Measurements from ENCODE around the gene HDAC9.

HDAC9 gene

GRCh38 chr7:19009241-19009935 lies 513.8 kb downstream of the HDAC9 start:
- H3K79me2 ChIP-seq (ENCODE audit: insufficient read depth, low read length) = no peaks in the 10 kb centered on the region
- DNase-seq = no peak
- no peak overlapping the region for H3K9ac ChIP-seq (ENCODE audit: low read depth, low read length)
- no peaks in the 10 kb centered on the region for H3K9me3 ChIP-seq (ENCODE audit: insufficient read depth, low read length, severe bottlenecking)
- H2AFZ ChIP-seq (ENCODE audit: low read depth, low read length) = no peak overlapping the region
- no peak overlapping the region for H3K4me2 ChIP-seq (ENCODE audit: insufficient read depth, low read length)
- no peak for ATAC-seq (ENCODE audit: insufficient read depth, low read depth)
- H3K4me3 ChIP-seq (ENCODE audit: low read depth in 1 of 2, low read length in 2 of 2) = no peak overlapping the region
- no peaks in the 10 kb centered on the region for H3K4me1 ChIP-seq (ENCODE audit: insufficient read depth, low read length)
- no peaks in the 10 kb centered on the region for H3K36me3 ChIP-seq (ENCODE audit: insufficient read depth, low read length)
- no peaks in the 10 kb centered on the region for H4K20me1 ChIP-seq (ENCODE audit: insufficient read depth, low read length)
- TF ChIP-seq CTCF (IDR thresholded peaks at IDR 0.05; ENCODE audit: borderline replicate concordance, extremely low read depth, low read length, poor library complexity, severe bottlenecking) = no peak
- TF ChIP-seq EZH2 (IDR thresholded peaks at IDR 0.05; ENCODE audit: borderline replicate concordance, low read depth, low read length, severe bottlenecking) = no peak
- H3K27ac ChIP-seq (ENCODE audit: low read length) = no peak overlapping the region
- no peaks in the 10 kb centered on the region for H3K27me3 ChIP-seq (ENCODE audit: insufficient read depth, low read length, poor library complexity)

- Histone ChIP-seq H3K27ac (ENCODE audit: low read length) (no peak overlapping the region), H3K4me3 (ENCODE audit: low read depth in 1 of 2, low read length in 2 of 2) (no peak overlapping the region), H3K4me1 (ENCODE audit: insufficient read depth, low read length) (no peaks in the 10 kb centered on the region), H2AFZ (ENCODE audit: low read depth, low read length) (no peak overlapping the region), H4K20me1 (ENCODE audit: insufficient read depth, low read length) (no peaks in the 10 kb centered on the region), H3K9me3 (ENCODE audit: insufficient read depth, low read length, severe bottlenecking) (no peaks in the 10 kb centered on the region), H3K79me2 (ENCODE audit: insufficient read depth, low read length) (no peaks in the 10 kb centered on the region), H3K27me3 (ENCODE audit: insufficient read depth, low read length, poor library complexity) (no peaks in the 10 kb centered on the region), H3K4me2 (ENCODE audit: insufficient read depth, low read length) (no peak overlapping the region), H3K9ac (ENCODE audit: low read depth, low read length) (no peak overlapping the region), H3K36me3 (ENCODE audit: insufficient read depth, low read length) (no peaks in the 10 kb centered on the region)
- TF ChIP-seq CTCF (IDR thresholded peaks at IDR 0.05; ENCODE audit: borderline replicate concordance, extremely low read depth, low read length, poor library complexity, severe bottlenecking) = no peak
- no peak for TF ChIP-seq EZH2 (IDR thresholded peaks at IDR 0.05; ENCODE audit: borderline replicate concordance, low read depth, low read length, severe bottlenecking)
- DNase-seq (no peak), ATAC-seq (ENCODE audit: insufficient read depth, low read depth) (no peak)
These were observed 514.4 kb downstream of the HDAC9 start for GRCh38 chr7:19009936-19010280.

- no peaks in the 10 kb centered on the region for H3K27me3 ChIP-seq (ENCODE audit: insufficient read depth, low read length, poor library complexity)
- H3K27ac ChIP-seq (ENCODE audit: low read length) = no peak overlapping the region
- no peak for TF ChIP-seq CTCF (IDR thresholded peaks at IDR 0.05; ENCODE audit: borderline replicate concordance, extremely low read depth, low read length, poor library complexity, severe bottlenecking)
- H3K9me3 ChIP-seq (ENCODE audit: insufficient read depth, low read length, severe bottlenecking) = no peaks in the 10 kb centered on the region
- no peaks in the 10 kb centered on the region for H3K36me3 ChIP-seq (ENCODE audit: insufficient read depth, low read length)
- no peak overlapping the region for H3K9ac ChIP-seq (ENCODE audit: low read depth, low read length)
- no peak overlapping the region for H3K4me2 ChIP-seq (ENCODE audit: insufficient read depth, low read length)
- no peak for ATAC-seq (ENCODE audit: insufficient read depth, low read depth)
- no peaks in the 10 kb centered on the region for H3K79me2 ChIP-seq (ENCODE audit: insufficient read depth, low read length)
- no peak overlapping the region for H3K4me3 ChIP-seq (ENCODE audit: low read depth in 1 of 2, low read length in 2 of 2)
- no peaks in the 10 kb centered on the region for H3K4me1 ChIP-seq (ENCODE audit: insufficient read depth, low read length)
- H4K20me1 ChIP-seq (ENCODE audit: insufficient read depth, low read length) = no peaks in the 10 kb centered on the region
- DNase-seq = no peak
- no peak overlapping the region for H2AFZ ChIP-seq (ENCODE audit: low read depth, low read length)
These were observed 515.7 kb downstream of the HDAC9 start for GRCh38 chr7:19011212-19011611.

GRCh38 chr7:19015098-19015497 lies 519.5 kb downstream of the HDAC9 start:
- no peak overlapping the region for H3K4me3 ChIP-seq (ENCODE audit: low read depth in 1 of 2, low read length in 2 of 2)
- no peak overlapping the region for H2AFZ ChIP-seq (ENCODE audit: low read depth, low read length)
- H4K20me1 ChIP-seq (ENCODE audit: insufficient read depth, low read length) = no peaks in the 10 kb centered on the region
- no peaks in the 10 kb centered on the region for H3K4me1 ChIP-seq (ENCODE audit: insufficient read depth, low read length)
- no peaks in the 10 kb centered on the region for H3K9me3 ChIP-seq (ENCODE audit: insufficient read depth, low read length, severe bottlenecking)
- no peak overlapping the region for H3K9ac ChIP-seq (ENCODE audit: low read depth, low read length)
- DNase-seq (no peak), ATAC-seq (ENCODE audit: insufficient read depth, low read depth) (no peak)
- no peak for TF ChIP-seq CTCF (IDR thresholded peaks at IDR 0.05; ENCODE audit: borderline replicate concordance, extremely low read depth, low read length, poor library complexity, severe bottlenecking)
- TF ChIP-seq EZH2 (IDR thresholded peaks at IDR 0.05; ENCODE audit: borderline replicate concordance, low read depth, low read length, severe bottlenecking) = no peak
- H3K27ac ChIP-seq (ENCODE audit: low read length) = no peak overlapping the region
- H3K27me3 ChIP-seq (ENCODE audit: insufficient read depth, low read length, poor library complexity) = no peaks in the 10 kb centered on the region
- H3K4me2 ChIP-seq (ENCODE audit: insufficient read depth, low read length) = no peak overlapping the region
- H3K36me3 ChIP-seq (ENCODE audit: insufficient read depth, low read length) = no peaks in the 10 kb centered on the region
- H3K79me2 ChIP-seq (ENCODE audit: insufficient read depth, low read length) = no peaks in the 10 kb centered on the region

Measured in DND-41 (cell line).